Measurements from ENCODE around the gene MRRF. TPM values are rescaled to one million over a fixed set of nuclear protein-coding genes. Genes with fewer than 3 reads are reported as not detected.

The MRRF gene
- polyA plus RNA-seq, 1 donor (not counting 4 experiments of a cell fraction or from before 2014, with no cell fraction given), result 82.6 TPM

DNA sequence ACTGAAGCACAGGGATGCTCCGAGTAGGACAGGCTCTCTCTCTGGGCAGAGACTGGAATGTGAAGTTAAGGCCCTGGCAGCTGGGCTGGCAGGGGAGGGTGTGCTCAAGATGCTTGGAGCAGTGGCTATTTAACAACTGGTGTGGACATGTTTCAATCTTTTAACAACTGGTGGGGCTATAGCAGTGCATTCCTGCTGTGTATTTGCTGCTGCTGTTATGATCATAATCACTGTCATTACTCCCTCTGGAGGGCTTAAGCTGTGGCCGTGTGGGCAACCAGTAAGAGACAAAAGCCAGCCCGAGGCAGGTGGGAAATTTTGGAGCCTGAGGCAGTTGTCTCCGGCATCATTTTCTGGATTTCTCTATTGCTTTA is 72.9 kb downstream of the MRRF start:
- no peaks in the 10 kb centered on the region for H3K9me1 ChIP-seq (ENCODE audit: control insufficient read depth, extremely low read depth, insufficient read depth, low read length)
- DNase-seq (ENCODE audit: low read depth, low spot score) (no peak), FAIRE-seq (no peak)
- no peak overlapping the region for H3K9ac ChIP-seq (ENCODE audit: control insufficient read depth, extremely low read depth, insufficient read depth, low read length)
- no peak overlapping the region for H3K4me2 ChIP-seq (ENCODE audit: control insufficient read depth, extremely low read depth, insufficient read depth, low read depth, low read length)
- H3K4me3 ChIP-seq (ENCODE audit: control insufficient read depth in 2 of 3, extremely low read depth in 1 of 3, insufficient read depth in 2 of 3, low read depth in 1 of 3, low read length in 3 of 3), result no peak overlapping the region
- no peak for TF ChIP-seq CTCF (optimal IDR thresholded peaks at IDR 0.05 in 1 of 3, IDR thresholded peaks at IDR 0.05 in 1 of 3, conservative IDR thresholded peaks at IDR 0.05 in 1 of 3; ENCODE audit: extremely low read depth in 1 of 3, insufficient read depth in 2 of 3, low read length in 3 of 3)
- TF ChIP-seq EZH2 (IDR thresholded peaks at IDR 0.05; ENCODE audit: low read length), result no peak
- no peaks in the 10 kb centered on the region for H3K4me1 ChIP-seq (ENCODE audit: control insufficient read depth, extremely low read depth, insufficient read depth, low read length)
- dilution Hi-C loops (cut with MboI; ENCODE audit: extremely low pct_ligation_motif_present, low sequenced_read_pairs), result no loop called here
- no peaks in the 10 kb centered on the region for H3K9me3 ChIP-seq (ENCODE audit: control insufficient read depth, low read depth, low read length)
- H2AFZ ChIP-seq (ENCODE audit: control insufficient read depth, low read length), result no peak overlapping the region
- H3K36me3 ChIP-seq (ENCODE audit: control insufficient read depth in 2 of 2, extremely low read depth in 1 of 2, insufficient read depth in 2 of 2, low read length in 2 of 2), result no peaks in the 10 kb centered on the region
- H3K79me2 ChIP-seq (ENCODE audit: control insufficient read depth, insufficient read depth, low read length), result no peaks in the 10 kb centered on the region
- no peaks in the 10 kb centered on the region for H4K20me1 ChIP-seq (ENCODE audit: control insufficient read depth, extremely low read depth, insufficient read depth, low read length)
- peaks cover 16% of the 10 kb centered on the region for H3K27me3 ChIP-seq (ENCODE audit: control insufficient read depth, extremely low read depth, insufficient read depth, low read length)
- no peak overlapping the region for H3K27ac ChIP-seq (ENCODE audit: control insufficient read depth, insufficient read depth, low read length)

- H3K9me3 ChIP-seq (ENCODE audit: control insufficient read depth, low read depth, low read length), result no peaks in the 10 kb centered on the region
- H3K4me2 ChIP-seq (ENCODE audit: control insufficient read depth, extremely low read depth, insufficient read depth, low read depth, low read length), result no peak overlapping the region
- dilution Hi-C loops (cut with MboI; ENCODE audit: extremely low pct_ligation_motif_present, low sequenced_read_pairs), result no loop called here
- H3K9ac ChIP-seq (ENCODE audit: control insufficient read depth, extremely low read depth, insufficient read depth, low read length), result no peak overlapping the region
- DNase-seq (ENCODE audit: low read depth, low spot score) (no peak), FAIRE-seq (no peak)
- no peaks in the 10 kb centered on the region for H3K36me3 ChIP-seq (ENCODE audit: control insufficient read depth in 2 of 2, extremely low read depth in 1 of 2, insufficient read depth in 2 of 2, low read length in 2 of 2)
- H3K27ac ChIP-seq (ENCODE audit: control insufficient read depth, insufficient read depth, low read length), result no peak overlapping the region
- no peaks in the 10 kb centered on the region for H3K79me2 ChIP-seq (ENCODE audit: control insufficient read depth, insufficient read depth, low read length)
- H3K4me3 ChIP-seq (ENCODE audit: control insufficient read depth in 2 of 3, extremely low read depth in 1 of 3, insufficient read depth in 2 of 3, low read depth in 1 of 3, low read length in 3 of 3), result no peak overlapping the region
- H2AFZ ChIP-seq (ENCODE audit: control insufficient read depth, low read length), result no peak overlapping the region
- peaks cover 16% of the 10 kb centered on the region for H3K27me3 ChIP-seq (ENCODE audit: control insufficient read depth, extremely low read depth, insufficient read depth, low read length)
- H4K20me1 ChIP-seq (ENCODE audit: control insufficient read depth, extremely low read depth, insufficient read depth, low read length), result no peaks in the 10 kb centered on the region
- H3K9me1 ChIP-seq (ENCODE audit: control insufficient read depth, extremely low read depth, insufficient read depth, low read length), result no peaks in the 10 kb centered on the region
- no peaks in the 10 kb centered on the region for H3K4me1 ChIP-seq (ENCODE audit: control insufficient read depth, extremely low read depth, insufficient read depth, low read length)
- TF ChIP-seq EZH2 (IDR thresholded peaks at IDR 0.05; ENCODE audit: low read length) (no peak), CTCF (optimal IDR thresholded peaks at IDR 0.05 in 1 of 3, IDR thresholded peaks at IDR 0.05 in 1 of 3, conservative IDR thresholded peaks at IDR 0.05 in 1 of 3; ENCODE audit: extremely low read depth in 1 of 3, insufficient read depth in 2 of 3, low read length in 3 of 3) (no peak)
These were observed 73.9 kb downstream of the MRRF start for GRCh38 chr9:122338536-122338935.

Data from keratinocyte (primary cell).